OCI-LY1 (cell line): ENCODE results near the gene TAS2R1.

Experiments
- H2AFZ ChIP-seq: fragments of 200-600 bp; sonication (generic), shearing (Covaris generic); 2 replicates; pipeline ENCODE4 v1.6.0; 2014; ENCODE audit warnings: antibody characterized with exemption, mild to moderate bottlenecking, low read length
- H3F3A ChIP-seq: fragments of 200-600 bp; sonication (generic), shearing (Covaris generic); 2 replicates; pipeline ENCODE4 v1.6.0; 2014; ENCODE audit warnings: mild to moderate bottlenecking, antibody characterized with exemption, low read length, moderate library complexity; ENCODE audit not compliant: insufficient read depth
- H3K27ac ChIP-seq: fragments of 200-600 bp; sonication (generic); 2 replicates; pipeline ENCODE4 v1.5.1; 2014; ENCODE audit warnings: low read length, mixed run types, mild to moderate bottlenecking, low read depth; ENCODE audit not compliant: poor library complexity, severe bottlenecking
- H3K27me3 ChIP-seq: fragments of 200-600 bp; sonication (generic); 2 replicates; pipeline ENCODE4 v1.6.0; 2014; ENCODE audit warnings: antibody characterized with exemption, mild to moderate bottlenecking, low read length, moderate library complexity; ENCODE audit not compliant: insufficient read depth
- H3K36me3 ChIP-seq: fragments of 200-600 bp; sonication (generic); 2 replicates; pipeline ENCODE4 v1.6.1; 2014; ENCODE audit warnings: mild to moderate bottlenecking, antibody characterized with exemption, low read length, moderate library complexity, mixed read lengths; ENCODE audit not compliant: insufficient read depth
- H3K4me1 ChIP-seq: fragments of 200-600 bp; sonication (generic); 2 replicates; pipeline ENCODE4 v1.5.1; 2014; ENCODE audit warnings: mild to moderate bottlenecking, low read length, moderate library complexity; ENCODE audit not compliant: insufficient read depth, severe bottlenecking
- H3K4me2 ChIP-seq: fragments of 200-600 bp; sonication (generic), shearing (Covaris generic); 2 replicates; pipeline ENCODE4 v1.6.1; 2014; ENCODE audit warnings: low read length
- H3K4me3 ChIP-seq: fragments of 200-600 bp; sonication (generic); 2 replicates; pipeline ENCODE4 v1.5.1; 2014; ENCODE audit warnings: low read length, low read depth, mild to moderate bottlenecking, mixed read lengths; ENCODE audit not compliant: poor library complexity, severe bottlenecking
- H3K79me2 ChIP-seq: fragments of 200-600 bp; shearing (Covaris generic); 2 replicates; pipeline ENCODE4 v1.6.1; 2016; ENCODE audit warnings: mixed run types, low read length, mixed read lengths; ENCODE audit not compliant: insufficient read depth
- H3K9ac ChIP-seq: fragments of 200-600 bp; sonication (generic), shearing (Covaris generic); 2 replicates; pipeline ENCODE4 v1.6.1; 2014; ENCODE audit warnings: mild to moderate bottlenecking, low read length, mixed read lengths
- H3K9me2 ChIP-seq: fragments of 200-600 bp; sonication (generic), shearing (Covaris generic); 2 replicates; pipeline ENCODE4 v1.6.1; 2014; ENCODE audit warnings: low read depth, mild to moderate bottlenecking, low read length, mixed read lengths
- H3K9me3 ChIP-seq: fragments of 200-600 bp; shearing (Covaris generic); 2 replicates; pipeline ENCODE4 v1.6.1; 2014; ENCODE audit warnings: low read length, mixed read lengths
- H4K20me1 ChIP-seq: fragments of 200-600 bp; sonication (generic), shearing (Covaris generic); 2 replicates; pipeline ENCODE4 v1.6.0; 2016; ENCODE audit warnings: mild to moderate bottlenecking, low read length; ENCODE audit not compliant: insufficient read depth
- EZH2 ChIP-seq: fragments of 200-600 bp; sonication (generic), shearing (Covaris generic); IDR thresholded peaks from 2 replicates; pipeline ENCODE4 v1.8.0; 2017; ENCODE audit warnings: borderline replicate concordance, mixed run types, mild to moderate bottlenecking, antibody characterized with exemption, low read length, moderate library complexity, mixed read lengths
- TF ChIP-seq, protein P1 (sequence below): fragments of 200-600 bp; sonication (generic), shearing (Covaris generic); IDR thresholded peaks from 2 replicates; pipeline ENCODE4 v1.5.1; 2017; ENCODE audit warnings: mild to moderate bottlenecking, antibody characterized with exemption, low read length, moderate library complexity, mixed read lengths

The TAS2R1 gene

GRCh38 chr5:9646843-9647242 is 16.7 kb upstream of the TAS2R1 start:
- H3K4me3 ChIP-seq, result no peak overlapping the region
- no peaks in the 10 kb centered on the region for H3K79me2 ChIP-seq
- H3K27ac ChIP-seq, result no peak overlapping the region
- no peaks in the 10 kb centered on the region for H3F3A ChIP-seq
- H3K4me2 ChIP-seq, result no peak overlapping the region
- H3K4me1 ChIP-seq, result no peaks in the 10 kb centered on the region
- H3K27me3 ChIP-seq, result no peaks in the 10 kb centered on the region
- H4K20me1 ChIP-seq, result no peaks in the 10 kb centered on the region
- H3K9me3 ChIP-seq, result no peaks in the 10 kb centered on the region
- no peak overlapping the region for H3K9ac ChIP-seq
- H2AFZ ChIP-seq, result no peak overlapping the region
- no peak for TF ChIP-seq EZH2
- TF ChIP-seq, protein P1, sequence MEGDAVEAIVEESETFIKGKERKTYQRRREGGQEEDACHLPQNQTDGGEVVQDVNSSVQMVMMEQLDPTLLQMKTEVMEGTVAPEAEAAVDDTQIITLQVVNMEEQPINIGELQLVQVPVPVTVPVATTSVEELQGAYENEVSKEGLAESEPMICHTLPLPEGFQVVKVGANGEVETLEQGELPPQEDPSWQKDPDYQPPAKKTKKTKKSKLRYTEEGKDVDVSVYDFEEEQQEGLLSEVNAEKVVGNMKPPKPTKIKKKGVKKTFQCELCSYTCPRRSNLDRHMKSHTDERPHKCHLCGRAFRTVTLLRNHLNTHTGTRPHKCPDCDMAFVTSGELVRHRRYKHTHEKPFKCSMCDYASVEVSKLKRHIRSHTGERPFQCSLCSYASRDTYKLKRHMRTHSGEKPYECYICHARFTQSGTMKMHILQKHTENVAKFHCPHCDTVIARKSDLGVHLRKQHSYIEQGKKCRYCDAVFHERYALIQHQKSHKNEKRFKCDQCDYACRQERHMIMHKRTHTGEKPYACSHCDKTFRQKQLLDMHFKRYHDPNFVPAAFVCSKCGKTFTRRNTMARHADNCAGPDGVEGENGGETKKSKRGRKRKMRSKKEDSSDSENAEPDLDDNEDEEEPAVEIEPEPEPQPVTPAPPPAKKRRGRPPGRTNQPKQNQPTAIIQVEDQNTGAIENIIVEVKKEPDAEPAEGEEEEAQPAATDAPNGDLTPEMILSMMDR, result no peak
- H3K9me2 ChIP-seq, result no peaks in the 10 kb centered on the region
- H3K36me3 ChIP-seq, result no peaks in the 10 kb centered on the region

DNA sequence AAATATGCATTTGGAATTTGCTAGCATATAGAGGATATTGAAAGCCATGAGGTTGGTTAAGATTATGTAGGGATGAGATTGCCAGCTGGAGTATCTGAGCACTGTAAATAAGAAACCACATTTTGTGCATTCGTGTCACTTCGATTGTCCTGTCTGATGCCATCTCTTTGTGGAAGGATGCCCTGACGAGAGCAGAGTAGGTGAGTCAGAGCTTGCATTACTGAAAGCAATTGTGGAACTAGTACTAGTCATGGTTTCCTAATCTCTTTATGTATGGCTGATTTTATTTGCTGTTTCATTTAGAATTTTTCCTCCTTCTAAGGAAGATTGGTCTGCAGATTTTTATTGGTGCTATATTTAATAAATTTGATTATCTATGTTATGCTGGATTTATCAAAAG is 14.5 kb upstream of the TAS2R1 start:
- TF ChIP-seq EZH2, result no peak
- TF ChIP-seq, protein P1, result no peak
- no peak overlapping the region for H3K9ac ChIP-seq
- no peaks in the 10 kb centered on the region for H3K4me1 ChIP-seq
- no peak overlapping the region for H3K4me2 ChIP-seq
- H3F3A ChIP-seq, result no peaks in the 10 kb centered on the region
- no peaks in the 10 kb centered on the region for H3K9me3 ChIP-seq
- H4K20me1 ChIP-seq, result no peaks in the 10 kb centered on the region
- H3K36me3 ChIP-seq, result no peaks in the 10 kb centered on the region
- H3K27ac ChIP-seq, result no peak overlapping the region
- H2AFZ ChIP-seq, result no peak overlapping the region
- no peaks in the 10 kb centered on the region for H3K27me3 ChIP-seq
- no peaks in the 10 kb centered on the region for H3K9me2 ChIP-seq
- no peak overlapping the region for H3K4me3 ChIP-seq
- no peaks in the 10 kb centered on the region for H3K79me2 ChIP-seq

- Histone ChIP-seq H2AFZ (no peak overlapping the region), H3K79me2 (no peaks in the 10 kb centered on the region), H3K27ac (no peak overlapping the region), H3K9ac (no peak overlapping the region), H3K4me1 (no peaks in the 10 kb centered on the region), H4K20me1 (no peaks in the 10 kb centered on the region), H3K4me3 (no peak overlapping the region), H3K9me2 (no peaks in the 10 kb centered on the region), H3K36me3 (no peaks in the 10 kb centered on the region), H3F3A (no peaks in the 10 kb centered on the region), H3K4me2 (no peak overlapping the region), H3K27me3 (no peaks in the 10 kb centered on the region), H3K9me3 (no peaks in the 10 kb centered on the region)
- TF ChIP-seq EZH2, result no peak
- TF ChIP-seq, protein P1, result no peak
These were observed 12.5 kb upstream of the TAS2R1 start for GRCh38 chr5:9642621-9643020.
